GM12878 (cell line): Measurements from ENCODE around the gene ZNF669. TPM values are rescaled to one million over a fixed set of nuclear protein-coding genes. Genes with fewer than 3 reads are reported as not detected.

ENCODE experiments used
- BCL11A ChIP-seq: IDR thresholded peaks from 2 replicates; pipeline ENCODE4 v1.6.1; 2011; ENCODE audit warnings: low read depth, low read length
- CBFB ChIP-seq: IDR thresholded peaks from 2 replicates; pipeline ENCODE4 v1.6.1; 2016; ENCODE audit warnings: antibody characterized with exemption, low read depth
- CHD2 ChIP-seq: IDR thresholded peaks from 2 replicates; pipeline ENCODE4 v1.6.1; 2011; ENCODE audit warnings: low read depth, low read length, improper control_type of control experiment, borderline replicate concordance
- ESRRA ChIP-seq: IDR thresholded peaks from 2 replicates; pipeline ENCODE4 v1.6.1; 2012; ENCODE audit warnings: mild to moderate bottlenecking, low read length, improper control_type of control experiment
- ETV6 ChIP-seq, 2 experiments: fragments of 450-650 bp in 1 of 2; IDR thresholded peaks in 1 of 2; conservative IDR thresholded peaks in 1 of 2; 2 replicates each; pipeline ENCODE4 v1.6.1; 2014; ENCODE audit warnings: antibody characterized with exemption in 1 of 2, borderline replicate concordance in 1 of 2, low read depth in 1 of 2, mild to moderate bottlenecking in 1 of 2, moderate library complexity in 1 of 2
- GATAD2B ChIP-seq: fragments of 450-650 bp; conservative IDR thresholded peaks from 2 replicates; pipeline ENCODE4 v1.6.1; 2017; ENCODE audit warnings: low read depth, mild to moderate bottlenecking, moderate library complexity
- IKZF1 ChIP-seq: fragments of 450-650 bp; conservative IDR thresholded peaks from 2 replicates; pipeline ENCODE4 v1.6.1; 2017; ENCODE audit warnings: antibody characterized with exemption, mild to moderate bottlenecking
- JUNB ChIP-seq: IDR thresholded peaks from 2 replicates; pipeline ENCODE4 v1.6.1; 2016; ENCODE audit warnings: antibody characterized with exemption, mild to moderate bottlenecking
- KLF5 ChIP-seq: fragments of 450-650 bp; IDR thresholded peaks from 2 replicates; pipeline ENCODE4 v1.6.1; 2014; ENCODE audit warnings: mild to moderate bottlenecking; ENCODE audit not compliant: partially characterized antibody
- MAX ChIP-seq: IDR thresholded peaks from 2 replicates; pipeline ENCODE4 v1.6.1; 2012; ENCODE audit warnings: low read depth, low read length, improper control_type of control experiment
- NFYB ChIP-seq: IDR thresholded peaks from 2 replicates; pipeline ENCODE4 v1.6.1; 2011; ENCODE audit warnings: low read depth, mild to moderate bottlenecking, low read length, improper control_type of control experiment, moderate library complexity; ENCODE audit not compliant: insufficient read depth
- NKRF ChIP-seq: fragments of 450-650 bp; conservative IDR thresholded peaks from 2 replicates; pipeline ENCODE4 v1.6.1; 2017; ENCODE audit warnings: mild to moderate bottlenecking, moderate library complexity
- PML ChIP-seq: IDR thresholded peaks from 2 replicates; pipeline ENCODE4 v1.6.1; 2012; ENCODE audit warnings: low read length, inconsistent platforms
- RFX5 ChIP-seq: IDR thresholded peaks from 2 replicates; pipeline ENCODE4 v1.6.1; 2011; ENCODE audit warnings: low read depth, low read length, improper control_type of control experiment
- SIN3A ChIP-seq: IDR thresholded peaks from 2 replicates; pipeline ENCODE4 v1.6.1; 2012; ENCODE audit warnings: low read depth, low read length, improper control_type of control experiment
- SMARCA5 ChIP-seq: fragments of 450-650 bp; IDR thresholded peaks from 2 replicates; pipeline ENCODE4 v1.6.1; 2017; ENCODE audit warnings: mild to moderate bottlenecking
- STAT1 ChIP-seq: fragments of 450-650 bp; conservative IDR thresholded peaks from 2 replicates; pipeline ENCODE4 v1.6.1; 2014; ENCODE audit warnings: antibody characterized with exemption, mild to moderate bottlenecking
- TARDBP ChIP-seq: IDR thresholded peaks from 2 replicates; pipeline ENCODE4 v1.6.1; 2016; ENCODE audit warnings: borderline replicate concordance
- TBL1XR1 ChIP-seq: IDR thresholded peaks from 2 replicates; pipeline ENCODE4 v1.6.1; 2012; ENCODE audit warnings: low read depth, low read length, improper control_type of control experiment
- TCF7 ChIP-seq: IDR thresholded peaks from 2 replicates; pipeline ENCODE4 v1.6.1; 2014; ENCODE audit warnings: antibody characterized with exemption, borderline replicate concordance
- ZBED1 ChIP-seq: IDR thresholded peaks from 2 replicates; pipeline ENCODE4 v1.6.1; 2016; ENCODE audit warnings: borderline replicate concordance
- ZBTB11 ChIP-seq: fragments of 450-650 bp; formaldehyde crosslinking; IDR thresholded peaks from 2 replicates; pipeline ENCODE4 v1.5.0; 2022; ENCODE audit warnings: mild to moderate bottlenecking, missing genetic modification characterization
- ZNF207 ChIP-seq: fragments of 450-650 bp; IDR thresholded peaks from 2 replicates; pipeline ENCODE4 v1.6.1; 2014; ENCODE audit warnings: antibody characterized with exemption, mild to moderate bottlenecking, borderline replicate concordance
- ZNF384 ChIP-seq: IDR thresholded peaks from 2 replicates; pipeline ENCODE4 v1.6.1; 2012; ENCODE audit warnings: low read depth, mild to moderate bottlenecking, low read length, improper control_type of control experiment, borderline replicate concordance
- polyA plus RNA-seq, 11 experiments: library from polyadenylated mRNA; depleted of rRNA in 4 of 11; unstranded in 6 of 11; stranded (reverse) in 5 of 11; fragments of >200 nt; fragmentation: Nextera tagmentation in 4 of 11; fragmentation: Illumina TruSeq in 1 of 11; extraction: Ambion mirVana in 4 of 11; extraction: Trizol in 1 of 11; gene quantifications; 1 replicate in 1 of 11; 2 replicates in 10 of 11; pipeline versions ENCODE4 v1.2.1 to v1.2.3, GENCODE V29; 2011 to 2016; ENCODE audit warnings: inconsistent platforms in 2 of 11, missing spikeins in 2 of 11, low read depth in 1 of 11
- total RNA-seq, 4 experiments: library from RNA; depleted of rRNA in 3 of 4; stranded (reverse); fragments of >200 nt in 3 of 4; fragmentation: Illumina TruSeq in 1 of 4; extraction: Trizol in 1 of 4; gene quantifications; 2 replicates each; pipeline versions ENCODE4 v1.2.1 to v1.2.3, GENCODE V29; 2013 to 2021
- TF ChIP-seq, protein P1 (sequence below): IDR thresholded peaks from 2 replicates; pipeline ENCODE4 v1.6.1; 2012; ENCODE audit warnings: low read depth, low read length, improper control_type of control experiment

Gene ZNF669
- total and polyA plus RNA-seq, 10 of the 15 experiments (the other 5 are each of a cell fraction or from before 2014, with no cell fraction given) = 4.8 to 11.1 (median 5.8) TPM

DNA sequence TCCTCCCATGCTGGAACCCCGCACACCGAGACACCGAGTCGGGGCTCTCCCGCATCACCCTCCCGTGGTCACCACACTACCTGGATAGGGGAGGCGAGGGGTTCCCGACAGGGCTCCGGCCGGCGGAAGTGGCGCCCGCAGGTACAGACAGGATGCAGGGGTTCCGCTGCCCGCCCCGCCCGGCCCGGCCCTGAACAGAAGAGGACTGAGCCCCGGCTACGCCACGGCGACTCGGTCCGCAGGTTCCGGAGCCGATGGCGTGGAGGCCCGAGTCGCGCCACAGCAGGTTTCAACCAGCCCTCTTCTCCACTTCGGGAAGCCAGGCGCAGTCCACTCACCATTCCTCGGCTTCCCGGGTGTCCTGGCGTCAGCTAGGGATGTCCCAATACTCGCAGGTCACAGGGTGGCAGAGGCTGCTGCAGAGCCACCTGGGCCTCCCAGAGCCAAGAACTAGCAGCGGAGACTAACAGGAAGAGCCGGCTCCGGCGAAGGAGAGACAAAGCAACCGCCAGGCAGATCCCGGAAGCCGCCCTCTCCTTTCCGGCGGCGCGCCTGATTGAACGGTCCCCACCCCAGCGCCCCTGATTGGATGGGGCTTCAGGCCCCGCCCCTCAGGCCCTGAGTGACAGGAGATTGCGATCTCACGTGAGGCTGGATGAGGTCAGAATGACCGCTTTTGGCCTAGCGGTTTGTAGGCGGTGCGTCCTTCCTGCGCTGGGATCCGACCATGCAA is at the start of gene ZNF669 (continued):
- peak; percentile 83 for TF ChIP-seq NKRF
- TF ChIP-seq CHD2 = peak; percentile 76
- TF ChIP-seq TCF7 = no peak
- 0 out of 2 replicates have a peak, but pooled peaks have one; percentile 45 for TF ChIP-seq TBL1XR1
- TF ChIP-seq RFX5 = 0 out of 2 replicates have a peak, but pooled peaks have one; percentile 45
- TF ChIP-seq, protein P1, sequence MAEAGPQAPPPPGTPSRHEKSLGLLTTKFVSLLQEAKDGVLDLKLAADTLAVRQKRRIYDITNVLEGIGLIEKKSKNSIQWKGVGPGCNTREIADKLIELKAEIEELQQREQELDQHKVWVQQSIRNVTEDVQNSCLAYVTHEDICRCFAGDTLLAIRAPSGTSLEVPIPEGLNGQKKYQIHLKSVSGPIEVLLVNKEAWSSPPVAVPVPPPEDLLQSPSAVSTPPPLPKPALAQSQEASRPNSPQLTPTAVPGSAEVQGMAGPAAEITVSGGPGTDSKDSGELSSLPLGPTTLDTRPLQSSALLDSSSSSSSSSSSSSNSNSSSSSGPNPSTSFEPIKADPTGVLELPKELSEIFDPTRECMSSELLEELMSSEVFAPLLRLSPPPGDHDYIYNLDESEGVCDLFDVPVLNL = peak; percentile 58; the same call in 1 of the 2 replicates
- TF ChIP-seq STAT1 = 0 out of 2 replicates have a peak, but pooled peaks have one; percentile 44
- TF ChIP-seq ZNF384 = no peak
- peak; percentile 67; the same call in 1 of the 2 replicates for TF ChIP-seq CBFB
- peak; percentile 73 for TF ChIP-seq IKZF1
- TF ChIP-seq SIN3A = peak; percentile 83
- peak; percentile 56 for TF ChIP-seq KLF5
- no peak for TF ChIP-seq ZBED1
- TF ChIP-seq ZBTB11 (CRISPR knock-in tag) = peak; percentile 78
- TF ChIP-seq BCL11A = no peak
- peak; percentile 33; the same call in 1 of the 2 replicates for TF ChIP-seq JUNB
- peak in 1 of 2 experiments; percentile 69; a peak in 2 of 4 replicates for TF ChIP-seq ETV6 (conservative IDR thresholded peaks at IDR 0.05 in 1 of 2, IDR thresholded peaks at IDR 0.05 in 1 of 2; ENCODE audit: borderline replicate concordance in 1 of 2, low read depth in 1 of 2)
- no peak for TF ChIP-seq TARDBP
- TF ChIP-seq NFYB = peak; percentile 96
- no peak for TF ChIP-seq ESRRA
- TF ChIP-seq MAX = 0 out of 2 replicates have a peak, but pooled peaks have one; percentile 24
- peak; percentile 53; the same call in 1 of the 2 replicates for TF ChIP-seq GATAD2B
- peak; percentile 73; the same call in 1 of the 2 replicates for TF ChIP-seq PML
- peak; percentile 75; the same call in 1 of the 2 replicates for TF ChIP-seq ZNF207
- TF ChIP-seq SMARCA5 = no peak
